Caco-2 (cell line): Measurements from ENCODE around the gene PRLHR. TPM values are rescaled to one million over a fixed set of nuclear protein-coding genes. Genes with fewer than 3 reads are reported as not detected.

Experiments used
- BruUV-seq: library from RNA; stranded (reverse); fragments of 400-500 nt; replicated peaks from 2 replicates; lab custom pipeline; 2021; lab: Mats Ljungman, UMichigan
- CTCF ChIA-PET: fragments of 300-600 bp; sonication (Branson Sonifier 250); formaldehyde crosslinking; loops from one replicate; lab custom pipeline; 2022; ENCODE audit warnings: antibody characterized with exemption; lab: Charles Lee
- POLR2A ChIA-PET: fragments of 300-600 bp; sonication (Branson Sonifier 250); formaldehyde crosslinking; loops from one replicate; lab custom pipeline; 2022; ENCODE audit warnings: antibody characterized with exemption; lab: Charles Lee
- DNase-seq, 2 experiments: peaks; one replicate each; pipeline versions ENCODE4 v3.0.0 to v3.0.0-alpha.2; 2020 to 2022
- H3K27me3 ChIP-seq: replicated peaks from 2 replicates; pipeline ENCODE4 v1.6.0; 2011; ENCODE audit warnings: low read length; ENCODE audit not compliant: control insufficient read depth, insufficient read depth
- H3K36me3 ChIP-seq: 2 replicates; pipeline ENCODE4 v1.5.1; 2011; ENCODE audit warnings: low read length; ENCODE audit not compliant: control insufficient read depth, insufficient read depth
- H3K4me1 ChIP-seq: fragments of 250-450 bp; sonication (Bioruptor Pico); 2 replicates; pipeline ENCODE4 v1.5.1; 2020; ENCODE audit warnings: mild to moderate bottlenecking
- H3K4me3 ChIP-seq: 2 replicates; pipeline ENCODE4 v1.5.1; 2011; ENCODE audit warnings: low read depth, mild to moderate bottlenecking, control low read depth, low read length
- H3K9me3 ChIP-seq: fragments of 250-450 bp; sonication (Bioruptor Pico); 2 replicates; pipeline ENCODE4 v1.5.1; 2020; ENCODE audit warnings: mild to moderate bottlenecking, moderate library complexity
- H3K27ac Mint-ChIP-seq: one replicate; pipeline ENCODE4 v1.8.0; 2022; ENCODE audit warnings: mixed read lengths; ENCODE audit not compliant: unreplicated experiment
- H3K27me3 Mint-ChIP-seq: one replicate; pipeline ENCODE4 v1.8.0; 2022; ENCODE audit warnings: mixed read lengths; ENCODE audit not compliant: insufficient read depth, unreplicated experiment
- H3K36me3 Mint-ChIP-seq: one replicate; pipeline ENCODE4 v1.8.0; 2022; ENCODE audit warnings: mild to moderate bottlenecking, mixed read lengths; ENCODE audit not compliant: insufficient read depth, unreplicated experiment
- H3K4me1 Mint-ChIP-seq: one replicate; pipeline ENCODE4 v1.8.0; 2022; ENCODE audit warnings: low read depth, mixed read lengths; ENCODE audit not compliant: unreplicated experiment
- H3K4me3 Mint-ChIP-seq: one replicate; pipeline ENCODE4 v1.8.0; 2022; ENCODE audit warnings: mild to moderate bottlenecking, moderate library complexity, mixed read lengths; ENCODE audit not compliant: unreplicated experiment
- H3K9me3 Mint-ChIP-seq: one replicate; pipeline ENCODE4 v1.8.0; 2022; ENCODE audit warnings: mixed read lengths; ENCODE audit not compliant: unreplicated experiment
- intact Hi-C: fragments of 100-400 bp; cut with micrococcal nuclease; formaldehyde crosslinking; loops from one replicate; pipeline ENCODE4 v1.10.0; 2022; ENCODE audit not compliant: unreplicated experiment
- total RNA-seq: library from RNA; stranded (reverse); gene quantifications from 2 replicates; pipeline ENCODE4 v1.2.3, GENCODE V29; 2022
- TF ChIP-seq, protein P1 (sequence below), 2 experiments: fragments of 200-600 bp in 1 of 2; IDR thresholded peaks; 1 replicate in 1 of 2; 2 replicates in 1 of 2; pipeline versions ENCODE4 v1.5.1 to v1.8.0; 2011 to 2022; ENCODE audit warnings: antibody characterized with exemption in 1 of 2, control low read depth in 1 of 2, inconsistent platforms in 1 of 2, low read depth in 1 of 2, low read length in 1 of 2, mild to moderate bottlenecking in 1 of 2, moderate library complexity in 1 of 2; ENCODE audit not compliant: insufficient read depth in 1 of 2, severe bottlenecking in 1 of 2, unreplicated experiment in 1 of 2

PRLHR gene
- total RNA-seq, 1 experiment from 2014 or later = not detected

DNA sequence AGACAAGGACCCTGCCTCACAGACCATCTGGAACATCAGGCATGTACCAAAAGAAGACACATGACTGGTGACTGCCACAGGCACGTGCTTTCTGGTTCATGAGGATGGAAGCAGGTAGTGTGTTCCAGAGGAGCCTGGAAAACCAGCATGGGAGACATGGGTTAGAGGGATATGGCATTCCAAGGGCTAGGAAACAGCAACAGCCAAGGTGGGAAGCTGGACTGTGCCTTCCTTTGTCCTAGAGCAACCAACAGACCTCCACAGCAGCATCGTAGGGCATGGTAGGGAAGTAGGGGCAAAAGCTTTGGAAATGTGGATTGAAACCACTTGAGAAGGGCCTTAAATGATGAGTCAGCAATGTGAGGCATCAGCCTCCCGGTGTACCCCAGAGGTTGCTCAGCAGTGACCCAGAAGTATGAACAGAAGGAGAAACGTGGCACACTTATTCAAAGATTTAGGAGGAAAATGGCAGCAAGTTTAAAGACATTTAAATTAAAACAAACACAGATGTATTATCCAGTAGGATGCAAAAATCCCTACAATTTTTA lies 51.0 kb downstream of the PRLHR start:
- Mint-ChIP-seq H3K36me3 (no peaks in the 10 kb centered on the region), H3K9me3 (no peaks in the 10 kb centered on the region), H3K27ac (no peak overlapping the region), H3K4me1 (no peaks in the 10 kb centered on the region), H3K27me3 (peaks cover 17% of the 10 kb centered on the region), H3K4me3 (no peak overlapping the region)
- Histone ChIP-seq H3K4me1 (no peaks in the 10 kb centered on the region), H3K36me3 (no peaks in the 10 kb centered on the region), H3K27me3 (peaks cover 1% of the 10 kb centered on the region; the same call in 1 of the 2 replicates), H3K4me3 (no peak overlapping the region), H3K9me3 (no peaks in the 10 kb centered on the region)
- ChIA-PET CTCF (interaction anchor here (0.5 to 1.1 kb wide), 5 partner anchors 22 to 1113 kb away, joined by 3 to 6 read pairs (median 3); partner anchors contain the start of gene CACUL1), POLR2A (no interaction called here)
- intact Hi-C loops = loop anchor here (2.0 kb wide), 1 partner anchor 86 kb away; no protein-coding TSS in a partner anchor
- no peak for DNase-seq
- no TSS peak for BruUV-seq
- TF ChIP-seq, protein P1, sequence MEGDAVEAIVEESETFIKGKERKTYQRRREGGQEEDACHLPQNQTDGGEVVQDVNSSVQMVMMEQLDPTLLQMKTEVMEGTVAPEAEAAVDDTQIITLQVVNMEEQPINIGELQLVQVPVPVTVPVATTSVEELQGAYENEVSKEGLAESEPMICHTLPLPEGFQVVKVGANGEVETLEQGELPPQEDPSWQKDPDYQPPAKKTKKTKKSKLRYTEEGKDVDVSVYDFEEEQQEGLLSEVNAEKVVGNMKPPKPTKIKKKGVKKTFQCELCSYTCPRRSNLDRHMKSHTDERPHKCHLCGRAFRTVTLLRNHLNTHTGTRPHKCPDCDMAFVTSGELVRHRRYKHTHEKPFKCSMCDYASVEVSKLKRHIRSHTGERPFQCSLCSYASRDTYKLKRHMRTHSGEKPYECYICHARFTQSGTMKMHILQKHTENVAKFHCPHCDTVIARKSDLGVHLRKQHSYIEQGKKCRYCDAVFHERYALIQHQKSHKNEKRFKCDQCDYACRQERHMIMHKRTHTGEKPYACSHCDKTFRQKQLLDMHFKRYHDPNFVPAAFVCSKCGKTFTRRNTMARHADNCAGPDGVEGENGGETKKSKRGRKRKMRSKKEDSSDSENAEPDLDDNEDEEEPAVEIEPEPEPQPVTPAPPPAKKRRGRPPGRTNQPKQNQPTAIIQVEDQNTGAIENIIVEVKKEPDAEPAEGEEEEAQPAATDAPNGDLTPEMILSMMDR (IDR thresholded peaks at IDR 0.05; ENCODE audit: insufficient read depth in 1 of 2, low read depth in 1 of 2, low read length in 1 of 2, severe bottlenecking in 1 of 2, unreplicated experiment in 1 of 2) = no peak

DNA sequence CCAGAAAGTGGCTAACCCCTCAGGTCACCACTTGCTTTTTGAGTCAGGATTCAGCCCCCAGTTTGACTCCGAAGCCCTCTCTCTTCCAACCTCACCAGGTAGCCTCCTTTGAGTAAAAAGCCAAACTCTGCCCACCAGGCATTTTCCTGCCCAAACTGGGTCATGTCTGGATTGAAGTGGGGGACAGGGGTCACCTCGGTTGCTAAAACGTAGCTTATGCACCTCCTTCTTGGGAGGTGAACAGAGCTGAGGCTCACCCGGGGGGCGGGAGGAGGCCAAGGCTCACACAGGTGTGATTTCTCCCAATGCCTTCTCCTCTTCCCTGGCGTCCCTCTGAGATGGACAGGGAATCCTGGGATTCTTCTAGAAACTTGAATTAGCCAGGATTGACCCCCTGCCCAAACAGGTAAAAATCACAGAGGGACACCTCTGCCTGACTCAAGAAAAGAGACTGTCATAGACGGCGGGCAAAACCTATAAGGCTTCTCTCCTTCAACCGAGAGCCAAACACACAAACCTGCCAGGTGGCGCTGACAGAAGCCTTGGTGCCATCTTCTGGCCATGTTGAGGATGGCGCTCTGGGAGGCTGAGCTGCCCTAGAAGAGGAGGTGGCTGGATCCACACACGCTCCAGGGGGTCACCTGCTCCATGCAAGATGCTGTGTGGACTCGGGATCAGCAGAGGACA lies 51.6 kb downstream of the PRLHR start:
- H3K36me3 ChIP-seq = no peaks in the 10 kb centered on the region
- intact Hi-C loops = loop anchor here (2.0 kb wide), 1 partner anchor 85 kb away; no protein-coding TSS in a partner anchor
- no peaks in the 10 kb centered on the region for H3K36me3 Mint-ChIP-seq
- peaks cover 1% of the 10 kb centered on the region; the same call in 1 of the 2 replicates for H3K27me3 ChIP-seq
- H3K4me1 Mint-ChIP-seq = no peaks in the 10 kb centered on the region
- peaks cover 21% of the 10 kb centered on the region for H3K27me3 Mint-ChIP-seq
- no TSS peak for BruUV-seq
- H3K9me3 Mint-ChIP-seq = no peaks in the 10 kb centered on the region
- no peaks in the 10 kb centered on the region for H3K9me3 ChIP-seq
- no peaks in the 10 kb centered on the region for H3K4me1 ChIP-seq
- ChIA-PET CTCF (interaction anchor here (0.5 to 1.1 kb wide), 6 partner anchors 21 to 1113 kb away, joined by 3 to 6 read pairs (median 3); partner anchors contain the start of gene CACUL1), POLR2A (no interaction called here)
- DNase-seq = peak; percentile 55 to 66
- H3K4me3 ChIP-seq = no peak overlapping the region
- TF ChIP-seq, protein P1 (IDR thresholded peaks at IDR 0.05; ENCODE audit: insufficient read depth in 1 of 2, low read depth in 1 of 2, low read length in 1 of 2, severe bottlenecking in 1 of 2, unreplicated experiment in 1 of 2) = peak; percentile 62 to 91
- no peak overlapping the region for H3K4me3 Mint-ChIP-seq
- H3K27ac Mint-ChIP-seq = no peak overlapping the region

DNA sequence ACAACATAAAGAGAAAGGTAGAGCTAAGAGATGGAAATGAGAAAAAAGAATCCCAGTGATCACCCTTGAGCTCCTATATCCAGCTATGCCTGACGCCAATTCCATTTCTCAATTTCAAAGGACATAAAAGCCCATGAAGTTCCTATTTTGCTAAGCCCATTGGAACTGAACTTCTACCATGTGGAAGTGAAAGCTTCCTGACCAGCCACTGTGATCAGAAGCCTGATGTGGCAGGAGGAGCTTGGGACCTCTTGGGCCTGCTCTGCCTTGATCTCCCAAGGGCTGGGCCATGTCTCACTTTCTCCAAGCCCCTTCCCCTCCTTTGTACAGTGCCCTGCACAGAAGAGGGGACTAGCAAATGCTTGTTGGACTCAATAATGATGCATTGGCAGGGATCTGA lies 52.7 kb downstream of the PRLHR start:
- no peaks in the 10 kb centered on the region for H3K4me1 ChIP-seq
- H3K9me3 ChIP-seq = no peaks in the 10 kb centered on the region
- no TSS peak for BruUV-seq
- TF ChIP-seq, protein P1 (IDR thresholded peaks at IDR 0.05; ENCODE audit: insufficient read depth in 1 of 2, low read depth in 1 of 2, low read length in 1 of 2, severe bottlenecking in 1 of 2, unreplicated experiment in 1 of 2) = no peak
- H3K4me3 Mint-ChIP-seq = no peak overlapping the region
- H3K27ac Mint-ChIP-seq = no peak overlapping the region
- no peaks in the 10 kb centered on the region for H3K4me1 Mint-ChIP-seq
- no peak overlapping the region for H3K4me3 ChIP-seq
- intact Hi-C loops = no loop called here
- ChIA-PET POLR2A (no interaction called here), CTCF (no interaction called here)
- no peaks in the 10 kb centered on the region for H3K36me3 ChIP-seq
- no peaks in the 10 kb centered on the region for H3K36me3 Mint-ChIP-seq
- no peaks in the 10 kb centered on the region for H3K9me3 Mint-ChIP-seq
- H3K27me3 ChIP-seq = peaks cover 1% of the 10 kb centered on the region; the same call in 1 of the 2 replicates
- peaks cover 20% of the 10 kb centered on the region for H3K27me3 Mint-ChIP-seq
- no peak for DNase-seq
